HG02678 (cell line): ENCODE measurements around the gene KCNK13.
"Not testable (repeated sequence)": the region's sequence is repeated elsewhere in the genome, so short reads cannot be mapped to it uniquely, and the experiment has no call there.

ENCODE experiments used
- ATAC-seq: cut with Tn5 transposase; IDR thresholded peaks from one replicate; pipeline ENCODE4 v1.9.1; 2021; ENCODE audit warnings: mild to moderate bottlenecking, moderate library complexity; ENCODE audit not compliant: unreplicated experiment

The KCNK13 gene

GRCh38 chr14:90061685-90062126 lies at the start of gene KCNK13:
Gene KCNK13, plus strand, starts transcription at chr14:90061994. Its CDS starts 212 bp downstream, at chr14:90062206.
- ATAC-seq = no peak

- no peak for ATAC-seq
Measured at GRCh38 chr14:90017371-90017770, 44.4 kb upstream of the KCNK13 start.

GRCh38 chr14:90019824-90020523 lies 41.8 kb upstream of the KCNK13 start:
- no peak for ATAC-seq

DNA sequence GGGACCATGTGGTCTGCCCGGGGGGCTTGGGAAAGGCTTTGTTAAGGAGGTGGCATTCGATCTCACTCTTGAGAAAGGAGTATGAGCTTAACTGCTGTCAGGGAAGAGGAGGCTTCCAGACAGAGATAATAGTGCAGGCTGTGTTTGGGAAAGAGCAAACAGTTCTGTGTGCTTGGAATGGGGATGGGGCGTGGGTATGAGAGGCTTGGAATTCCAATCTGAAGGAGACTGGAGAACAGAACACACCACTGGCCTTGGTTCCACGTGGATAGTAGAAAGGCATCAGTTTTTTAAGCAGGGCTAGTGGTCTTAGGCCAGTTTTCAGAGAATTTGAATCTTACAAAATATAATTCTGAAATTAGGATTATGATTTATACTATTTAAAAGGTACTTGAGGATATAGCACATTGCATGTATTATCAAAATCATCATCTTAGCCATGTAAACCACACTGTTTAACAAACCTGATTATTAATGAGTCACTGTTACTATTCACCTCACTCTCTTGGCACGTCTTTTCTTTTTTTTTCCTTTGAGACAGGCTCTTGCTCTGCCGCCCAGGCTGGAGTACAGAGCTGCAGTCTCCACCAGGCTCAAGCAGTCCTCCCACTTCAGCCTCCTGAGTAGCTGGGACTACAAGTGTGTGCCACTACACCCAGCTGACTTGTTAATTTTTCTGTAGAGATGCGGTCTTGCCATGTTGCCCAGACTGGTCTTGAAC lies 38.5 kb upstream of the KCNK13 start:
- ATAC-seq = no peak

- no peak for ATAC-seq
Measured at GRCh38 chr14:90024910-90025309, 36.9 kb upstream of the KCNK13 start.

- ATAC-seq = not testable (repeated sequence)
Measured at GRCh38 chr14:90026608-90027007, 35.2 kb upstream of the KCNK13 start.

DNA sequence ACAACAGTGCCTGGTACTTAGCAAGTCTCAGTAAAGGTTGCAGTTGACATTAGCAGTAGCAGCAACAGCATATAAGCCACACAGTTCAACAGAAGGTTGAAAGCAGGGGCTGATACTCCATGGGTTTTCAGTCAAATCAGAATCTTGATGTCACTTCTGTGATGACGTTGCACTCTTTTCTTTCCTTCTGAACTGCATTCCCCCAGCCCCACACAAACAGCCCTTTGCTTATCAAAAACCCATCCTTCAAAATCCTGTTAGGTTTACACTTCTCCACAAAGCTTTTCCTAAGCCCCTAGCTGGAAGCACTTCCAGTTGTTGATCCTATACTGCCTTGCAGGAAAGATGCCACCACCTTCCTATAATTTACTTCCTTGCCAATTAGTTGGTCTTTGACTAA lies 34.0 kb upstream of the KCNK13 start:
- no peak for ATAC-seq

DNA sequence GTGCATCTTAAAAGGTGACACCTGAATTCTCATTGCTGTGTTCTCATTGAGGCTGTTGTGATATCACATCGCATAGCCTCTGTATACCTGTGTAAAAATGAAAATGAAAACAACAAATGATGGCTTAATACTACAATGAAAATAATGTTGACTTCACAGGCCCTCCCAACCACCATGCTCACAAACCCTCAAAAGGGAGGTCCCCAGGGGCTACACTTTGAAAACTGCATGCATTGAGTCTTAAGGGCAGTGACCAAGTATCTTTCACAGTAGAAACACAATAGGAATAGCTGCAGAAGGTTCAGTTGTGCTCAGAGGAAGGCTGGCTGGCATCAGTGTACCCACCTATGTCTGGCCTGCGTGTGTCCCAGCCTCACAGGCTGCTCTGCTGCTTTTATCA lies 27.6 kb upstream of the KCNK13 start:
- no peak for ATAC-seq

DNA sequence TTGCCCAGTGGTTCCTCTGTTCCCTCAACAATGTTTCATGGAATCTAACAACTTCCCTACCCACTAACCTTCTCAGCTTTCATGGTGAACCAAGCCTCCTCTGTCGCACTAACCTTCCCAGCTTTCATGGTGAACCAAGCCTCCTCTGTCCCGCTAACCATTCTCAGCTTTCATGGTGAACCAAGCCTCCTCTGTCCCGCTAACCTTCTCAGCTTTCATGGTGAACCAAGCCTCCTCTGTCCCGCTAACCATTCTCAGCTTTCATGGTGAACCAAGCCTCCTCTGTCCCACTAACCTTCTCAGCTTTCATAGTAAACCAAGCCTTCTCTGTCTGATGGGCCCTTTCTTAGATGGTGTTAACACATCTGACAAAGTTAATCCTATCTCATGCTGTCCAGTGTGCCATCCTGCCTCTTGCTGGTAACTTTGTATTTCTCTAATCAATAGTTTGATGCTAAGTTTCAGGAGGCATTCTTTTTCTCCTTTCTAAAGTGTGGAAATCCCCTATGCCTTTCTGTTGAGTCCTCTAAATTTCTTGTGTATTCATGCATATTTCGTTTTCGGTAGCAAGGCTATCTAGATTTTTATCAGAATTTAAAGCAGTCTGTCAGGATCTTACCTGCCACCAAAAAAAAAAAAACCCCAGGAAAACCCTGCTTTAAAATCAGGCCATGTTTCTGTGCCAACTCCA lies 26.8 kb upstream of the KCNK13 start:
- no peak for ATAC-seq

- no peak for ATAC-seq
Measured at GRCh38 chr14:90039253-90040010, 22.4 kb upstream of the KCNK13 start.

GRCh38 chr14:90040411-90040810 lies 21.4 kb upstream of the KCNK13 start:
- no peak for ATAC-seq

DNA sequence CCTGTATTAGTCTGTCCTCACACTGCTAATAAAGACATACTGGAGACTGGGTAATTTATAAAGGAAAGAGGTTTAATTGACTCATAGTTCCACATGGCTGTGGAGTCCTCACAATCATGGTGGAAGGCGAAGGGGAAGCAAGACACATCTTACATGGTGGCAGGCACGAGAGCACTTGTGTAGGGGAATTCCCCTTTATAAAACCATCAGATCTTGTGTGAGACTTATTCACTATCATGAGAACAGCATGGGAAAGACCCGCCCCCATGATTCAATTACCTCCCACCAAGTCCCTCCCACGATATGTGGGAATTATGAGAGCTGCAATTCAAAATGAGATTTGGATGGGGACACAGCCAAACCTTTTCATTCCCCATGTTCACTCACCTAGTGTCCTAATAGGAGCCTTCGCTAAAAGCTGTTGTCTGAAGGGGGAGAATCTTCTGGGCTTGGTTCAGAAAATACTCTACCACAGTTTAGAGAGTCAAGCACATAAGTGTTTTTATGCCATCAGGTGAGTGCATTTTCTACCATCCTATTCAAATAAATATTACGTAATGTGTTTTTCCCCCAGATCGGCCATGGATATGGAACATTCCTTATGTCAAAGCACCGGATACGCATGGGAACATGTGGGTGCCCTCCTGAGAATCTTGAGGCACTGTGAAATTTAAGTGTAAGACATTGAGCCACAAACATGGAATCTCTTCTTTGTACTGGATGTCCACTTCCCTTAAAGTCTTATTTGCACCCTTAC lies 19.1 kb upstream of the KCNK13 start:
- no peak for ATAC-seq

DNA sequence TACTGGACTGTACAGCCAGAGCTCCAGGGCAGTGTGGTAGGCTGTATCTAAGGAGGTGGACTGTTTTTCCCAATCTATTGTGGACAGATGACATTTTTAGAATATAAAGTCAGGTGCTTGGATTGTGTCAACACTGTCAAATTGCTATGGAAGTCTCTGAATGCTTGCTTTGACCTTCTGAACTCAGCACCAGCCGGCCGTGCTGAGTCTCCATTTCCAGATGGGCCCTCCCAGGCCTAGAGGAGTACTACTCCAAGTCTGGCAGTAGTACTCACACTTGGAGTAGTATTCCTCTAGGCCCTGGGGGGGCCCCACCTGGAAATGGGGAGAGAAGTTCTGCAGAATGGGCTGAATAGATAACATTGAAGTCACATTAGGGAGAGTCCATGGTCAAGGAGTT lies 16.2 kb upstream of the KCNK13 start:
- no peak for ATAC-seq

- ATAC-seq = no peak
Measured at GRCh38 chr14:90049390-90049789, 12.4 kb upstream of the KCNK13 start.

DNA sequence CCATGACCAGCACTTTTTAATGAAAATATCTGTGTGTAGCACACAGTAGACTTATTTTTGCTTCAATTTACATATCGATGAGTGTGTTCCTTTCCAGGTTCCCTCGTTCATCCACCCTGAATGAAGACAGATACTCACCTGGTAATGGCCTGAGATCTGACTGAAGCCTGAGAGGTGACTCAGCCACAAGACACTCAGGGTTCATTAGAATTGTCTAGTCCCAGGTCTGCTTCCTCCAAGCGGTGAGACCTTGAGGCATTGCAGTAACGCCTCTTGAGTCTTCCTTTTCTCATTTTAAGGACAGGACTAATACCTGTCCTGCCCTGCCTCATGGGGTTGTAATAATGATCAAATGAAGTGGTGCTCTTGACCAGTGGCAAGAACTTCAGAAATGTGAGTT lies 11.5 kb upstream of the KCNK13 start:
- ATAC-seq = no peak

GRCh38 chr14:90053044-90053443 lies 8.8 kb upstream of the KCNK13 start:
- no peak for ATAC-seq

GRCh38 chr14:90054803-90055202 lies 7.0 kb upstream of the KCNK13 start:
- no peak for ATAC-seq

GRCh38 chr14:90056826-90057225 lies 5.0 kb upstream of the KCNK13 start:
- ATAC-seq = no peak

GRCh38 chr14:90058876-90059458 lies 2.8 kb upstream of the KCNK13 start:
- ATAC-seq = no peak
